Activated CD4-positive, alpha-beta T cell treated with anti-CD3 and anti-CD28 coated beads, Interleukin-2, amount 10 ng/mL, durations not matched to agents 24 days and 14 days (primary cell): Measurements from ENCODE around the gene ENDOD1. TPM values are rescaled to one million over a fixed set of nuclear protein-coding genes. Genes with fewer than 3 reads are reported as not detected.
"Not testable (repeated sequence)": the region's sequence is repeated elsewhere in the genome, so short reads cannot be mapped to it uniquely, and the experiment has no call there.

Experiments used
- DNase-seq: peaks from one replicate; pipeline ENCODE4 v3.0.0; 2022
- H3K27ac Mint-ChIP-seq: one replicate; pipeline ENCODE4 v1.8.0; 2022; ENCODE audit warnings: mild to moderate bottlenecking, mixed read lengths
- H3K27me3 Mint-ChIP-seq: one replicate; pipeline ENCODE4 v1.8.0; 2022; ENCODE audit warnings: mixed read lengths
- H3K36me3 Mint-ChIP-seq: one replicate; pipeline ENCODE4 v1.8.0; 2022; ENCODE audit warnings: low read depth, mild to moderate bottlenecking, mixed read lengths
- H3K4me1 Mint-ChIP-seq: one replicate; pipeline ENCODE4 v1.8.0; 2021; ENCODE audit warnings: mixed read lengths
- H3K4me3 Mint-ChIP-seq: one replicate; pipeline ENCODE4 v1.8.0; 2022; ENCODE audit warnings: mild to moderate bottlenecking, moderate library complexity, mixed read lengths
- H3K9me3 Mint-ChIP-seq: one replicate; pipeline ENCODE4 v1.8.0; 2021; ENCODE audit warnings: mixed read lengths
- intact Hi-C: fragments of 100-400 bp; cut with micrococcal nuclease; formaldehyde crosslinking; loops from one replicate; pipeline ENCODE4 v1.15.1; 2023
- total RNA-seq: library from RNA; stranded (reverse); gene quantifications from 2 replicates; pipeline ENCODE4 v1.2.3, GENCODE V29; 2022

Gene ENDOD1
- total RNA-seq, 1 donor from 2014 or later = 34.1 TPM

- no peaks in the 10 kb centered on the region for H3K9me3 Mint-ChIP-seq
- DNase-seq = no peak
- H3K4me1 Mint-ChIP-seq = peaks cover 19% of the 10 kb centered on the region
- H3K36me3 Mint-ChIP-seq = peaks cover 34% of the 10 kb centered on the region
- no peak overlapping the region for H3K4me3 Mint-ChIP-seq
- H3K27ac Mint-ChIP-seq = no peak overlapping the region
- H3K27me3 Mint-ChIP-seq = no peaks in the 10 kb centered on the region
- intact Hi-C loops = no loop called here
Measured at GRCh38 chr11:95101935-95102334, 12.3 kb downstream of the ENDOD1 start.

- peak overlapping the region; percentile 14 for H3K27ac Mint-ChIP-seq
Measured at GRCh38 chr11:95102733-95103132, 13.1 kb downstream of the ENDOD1 start.

GRCh38 chr11:95103701-95104100 is 14.1 kb downstream of the ENDOD1 start:
- Mint-ChIP-seq H3K4me3 (no peak overlapping the region), H3K9me3 (no peaks in the 10 kb centered on the region), H3K4me1 (peaks cover 16% of the 10 kb centered on the region), H3K27me3 (no peaks in the 10 kb centered on the region), H3K27ac (no peak overlapping the region), H3K36me3 (peaks cover 21% of the 10 kb centered on the region)
- intact Hi-C loops = loop anchor here (1.0 kb wide), 1 partner anchor 10 kb away; no protein-coding TSS in a partner anchor
- peak; percentile 43 for DNase-seq

More at GRCh38 chr11:95102733-95103132, 13.1 kb downstream of the ENDOD1 start:
- H3K4me3 Mint-ChIP-seq = no peak overlapping the region
- H3K4me1 Mint-ChIP-seq = peaks cover 12% of the 10 kb centered on the region
- DNase-seq = peak; percentile 40
- H3K36me3 Mint-ChIP-seq = peaks cover 27% of the 10 kb centered on the region
- H3K27me3 Mint-ChIP-seq = no peaks in the 10 kb centered on the region
- intact Hi-C loops = loop anchor here (1.0 kb wide), 1 partner anchor 9 kb away; no protein-coding TSS in a partner anchor
- H3K9me3 Mint-ChIP-seq = no peaks in the 10 kb centered on the region

GRCh38 chr11:95104121-95104830 is 14.6 kb downstream of the ENDOD1 start:
- DNase-seq = no peak
- H3K4me3 Mint-ChIP-seq = no peak overlapping the region
- intact Hi-C loops = no loop called here
- H3K4me1 Mint-ChIP-seq = peaks cover 16% of the 10 kb centered on the region
- H3K9me3 Mint-ChIP-seq = no peaks in the 10 kb centered on the region
- H3K36me3 Mint-ChIP-seq = peaks cover 24% of the 10 kb centered on the region
- H3K27ac Mint-ChIP-seq = no peak overlapping the region
- no peaks in the 10 kb centered on the region for H3K27me3 Mint-ChIP-seq

GRCh38 chr11:95104856-95105255 is 15.2 kb downstream of the ENDOD1 start:
- no peak overlapping the region for H3K4me3 Mint-ChIP-seq
- no peak for DNase-seq
- no peaks in the 10 kb centered on the region for H3K9me3 Mint-ChIP-seq
- no peak overlapping the region for H3K27ac Mint-ChIP-seq
- H3K4me1 Mint-ChIP-seq = peaks cover 16% of the 10 kb centered on the region
- peaks cover 24% of the 10 kb centered on the region for H3K36me3 Mint-ChIP-seq
- H3K27me3 Mint-ChIP-seq = no peaks in the 10 kb centered on the region
- intact Hi-C loops = no loop called here

- no peak overlapping the region for H3K4me3 Mint-ChIP-seq
- no peaks in the 10 kb centered on the region for H3K27me3 Mint-ChIP-seq
- no peaks in the 10 kb centered on the region for H3K9me3 Mint-ChIP-seq
- no peak for DNase-seq
- H3K4me1 Mint-ChIP-seq = peaks cover 11% of the 10 kb centered on the region
- intact Hi-C loops = no loop called here
- no peak overlapping the region for H3K27ac Mint-ChIP-seq
- H3K36me3 Mint-ChIP-seq = peaks cover 20% of the 10 kb centered on the region
Measured at GRCh38 chr11:95108159-95108611, 18.5 kb downstream of the ENDOD1 start.

GRCh38 chr11:95108671-95109551 is 19.3 kb downstream of the ENDOD1 start:
- DNase-seq = no peak
- H3K27me3 Mint-ChIP-seq = no peaks in the 10 kb centered on the region
- H3K36me3 Mint-ChIP-seq = peaks cover 19% of the 10 kb centered on the region
- H3K9me3 Mint-ChIP-seq = no peaks in the 10 kb centered on the region
- H3K4me1 Mint-ChIP-seq = peaks cover 11% of the 10 kb centered on the region
- intact Hi-C loops = no loop called here
- H3K27ac Mint-ChIP-seq = no peak overlapping the region
- H3K4me3 Mint-ChIP-seq = no peak overlapping the region

GRCh38 chr11:95111471-95111870 is 21.8 kb downstream of the ENDOD1 start:
- H3K9me3 Mint-ChIP-seq, H3K4me1 Mint-ChIP-seq, H3K4me3 Mint-ChIP-seq, DNase-seq, H3K27me3 Mint-ChIP-seq, intact Hi-C loops: not testable (repeated sequence)
- H3K36me3 Mint-ChIP-seq = peaks cover 17% of the 10 kb centered on the region
- peak overlapping the region; percentile 7 for H3K27ac Mint-ChIP-seq

- no peak for DNase-seq
- intact Hi-C loops = no loop called here
- peaks cover 8% of the 10 kb centered on the region for H3K4me1 Mint-ChIP-seq
- peaks cover 17% of the 10 kb centered on the region for H3K36me3 Mint-ChIP-seq
- H3K27ac Mint-ChIP-seq = peak overlapping the region; percentile 7
- H3K4me3 Mint-ChIP-seq = no peak overlapping the region
- no peaks in the 10 kb centered on the region for H3K27me3 Mint-ChIP-seq
- no peaks in the 10 kb centered on the region for H3K9me3 Mint-ChIP-seq
Measured at GRCh38 chr11:95111923-95112540, 22.4 kb downstream of the ENDOD1 start.

- Mint-ChIP-seq H3K27me3 (no peaks in the 10 kb centered on the region), H3K36me3 (peaks cover 10% of the 10 kb centered on the region), H3K4me3 (no peak overlapping the region), H3K27ac (no peak overlapping the region), H3K9me3 (peaks cover 3% of the 10 kb centered on the region), H3K4me1 (peaks cover 12% of the 10 kb centered on the region)
- intact Hi-C loops = no loop called here
- DNase-seq = no peak
Measured at GRCh38 chr11:95115597-95115996, 26.0 kb downstream of the ENDOD1 start.

- Mint-ChIP-seq H3K27ac (no peak overlapping the region), H3K4me1 (peaks cover 16% of the 10 kb centered on the region), H3K27me3 (no peaks in the 10 kb centered on the region), H3K9me3 (peaks cover 3% of the 10 kb centered on the region), H3K36me3 (peaks cover 6% of the 10 kb centered on the region), H3K4me3 (no peak overlapping the region)
- intact Hi-C loops = no loop called here
- DNase-seq = no peak
Measured at GRCh38 chr11:95119361-95120060, 29.9 kb downstream of the ENDOD1 start.

GRCh38 chr11:95121698-95122097 is 32.1 kb downstream of the ENDOD1 start:
- DNase-seq = no peak
- Mint-ChIP-seq H3K9me3 (peaks cover 12% of the 10 kb centered on the region), H3K4me1 (peaks cover 16% of the 10 kb centered on the region), H3K27me3 (no peaks in the 10 kb centered on the region), H3K36me3 (peaks cover 10% of the 10 kb centered on the region), H3K27ac (no peak overlapping the region), H3K4me3 (no peak overlapping the region)
- intact Hi-C loops = no loop called here

- Mint-ChIP-seq H3K4me1 (peaks cover 15% of the 10 kb centered on the region), H3K4me3 (no peak overlapping the region), H3K27me3 (no peaks in the 10 kb centered on the region), H3K27ac (no peak overlapping the region), H3K36me3 (peaks cover 14% of the 10 kb centered on the region), H3K9me3 (peaks cover 10% of the 10 kb centered on the region)
- intact Hi-C loops = no loop called here
- no peak for DNase-seq
Measured at GRCh38 chr11:95123556-95123955, 33.9 kb downstream of the ENDOD1 start.
